Erythroblast (primary cell): Measurements from ENCODE around the gene KIF13A.

Experiments
- GATA1 ChIP-seq: IDR thresholded peaks from 2 replicates; pipeline ENCODE4 v1.6.1; 2011; ENCODE audit warnings: low read depth, mild to moderate bottlenecking, control low read depth, low read length, moderate library complexity
- POLR2A ChIP-seq: IDR thresholded peaks from 2 replicates; pipeline ENCODE4 v1.6.1; 2011; ENCODE audit warnings: mild to moderate bottlenecking, low read length

GRCh38 chr6:17900011-17900410 lies 87.4 kb downstream of the KIF13A start:
- no peak for TF ChIP-seq POLR2A
- no peak for TF ChIP-seq GATA1
